SK-N-SH (cell line): ENCODE results near the gene PLA2G12B. TPM values are rescaled to one million over a fixed set of nuclear protein-coding genes. Genes with fewer than 3 reads are reported as not detected.

Experiments
- CTCF ChIA-PET: fragments of 300-600, 350-600 bp; formaldehyde crosslinking; extraction: SDS; loops from one replicate; lab custom pipeline; 2021; lab: Yijun Ruan, JAX
- POLR2A ChIA-PET: fragments of 350-600 bp; sonication (Branson Sonifier 250); formaldehyde crosslinking; extraction: SDS; loops from one replicate; lab custom pipeline; 2020; ENCODE audit warnings: antibody characterized with exemption, inconsistent platforms; lab: Yijun Ruan, JAX
- DNase-seq: peaks from one replicate; pipeline ENCODE4 v3.0.0; 2012
- H2AFZ ChIP-seq: fragments of 200-600 bp; sonication (generic); 2 replicates; pipeline ENCODE4 v1.8.1; 2016; ENCODE audit warnings: antibody characterized with exemption, mild to moderate bottlenecking, low read depth
- H3F3A ChIP-seq: fragments of 200-600 bp; sonication (generic); replicated peaks from 2 replicates; pipeline ENCODE3; 2016; ENCODE audit warnings: antibody characterized with exemption, mild to moderate bottlenecking; ENCODE audit not compliant: insufficient read depth
- H3K27ac ChIP-seq, 2 experiments: fragments of 200-500 bp in 1 of 2; fragments of 200-600 bp in 1 of 2; sonication (Bioruptor generic) in 1 of 2; sonication (generic), shearing (Covaris generic) in 1 of 2; 2 replicates each; pipeline versions ENCODE4 v1.5.1 to v1.6.1; 2014 to 2016; ENCODE audit warnings: low read depth in 2 of 2, inconsistent platforms in 1 of 2, low read length in 1 of 2, mild to moderate bottlenecking in 1 of 2, mixed read lengths in 1 of 2
- H3K27me3 ChIP-seq: fragments of 200-600 bp; sonication (generic), shearing (Covaris generic); 2 replicates; pipeline ENCODE4 v1.6.1; 2016; ENCODE audit warnings: mixed run types; ENCODE audit not compliant: insufficient read depth
- H3K36me3 ChIP-seq, 2 experiments: fragments of 200-500 bp in 1 of 2; fragments of 200-600 bp in 1 of 2; sonication (Bioruptor generic) in 1 of 2; sonication (generic) in 1 of 2; replicated peaks in 1 of 2; 2 replicates each; pipeline versions ENCODE3 to v1.5.1; 2014 to 2016; ENCODE audit warnings: low read length in 1 of 2, mild to moderate bottlenecking in 1 of 2; ENCODE audit not compliant: insufficient read depth in 2 of 2, control insufficient read depth in 1 of 2
- H3K4me1 ChIP-seq, 2 experiments: fragments of 200-500 bp in 1 of 2; fragments of 200-600 bp in 1 of 2; sonication (Bioruptor generic) in 1 of 2; sonication (generic), shearing (Covaris generic) in 1 of 2; 2 replicates each; pipeline versions ENCODE4 v1.5.1 to v1.6.1; 2014 to 2016; ENCODE audit warnings: low read depth in 1 of 2, low read length in 1 of 2, mixed run types in 1 of 2; ENCODE audit not compliant: insufficient read depth in 2 of 2, control insufficient read depth in 1 of 2
- H3K4me2 ChIP-seq: fragments of 200-600 bp; sonication (generic), shearing (Covaris generic); 2 replicates; pipeline ENCODE4 v1.6.1; 2017; ENCODE audit warnings: mixed run types
- H3K4me3 ChIP-seq, 2 experiments: fragments of 200-500 bp in 1 of 2; fragments of 200-600 bp in 1 of 2; sonication (Bioruptor generic) in 1 of 2; sonication (generic), shearing (Covaris generic) in 1 of 2; 2 replicates each; pipeline versions ENCODE4 v1.5.1 to v1.8.1; 2014 to 2016; ENCODE audit warnings: low read depth in 2 of 2, inconsistent platforms in 1 of 2, low read length in 1 of 2, mild to moderate bottlenecking in 1 of 2, mixed read lengths in 1 of 2, moderate library complexity in 1 of 2
- H3K79me2 ChIP-seq: fragments of 200-600 bp; sonication (generic); 2 replicates; pipeline ENCODE4 v1.8.1; 2017; ENCODE audit warnings: mild to moderate bottlenecking; ENCODE audit not compliant: insufficient read depth
- H3K9ac ChIP-seq: fragments of 200-600 bp; sonication (generic); 2 replicates; pipeline ENCODE4 v1.6.1; 2017; ENCODE audit warnings: mixed run types
- H3K9me2 ChIP-seq: fragments of 200-600 bp; sonication (generic); 2 replicates; pipeline ENCODE4 v1.6.1; 2017; ENCODE audit warnings: mixed run types
- H3K9me3 ChIP-seq: fragments of 200-600 bp; sonication (generic); 2 replicates; pipeline ENCODE4 v1.6.1; 2017; ENCODE audit warnings: mixed run types, mild to moderate bottlenecking, moderate library complexity
- H4K20me1 ChIP-seq: fragments of 200-600 bp; sonication (generic); 2 replicates; pipeline ENCODE4 v1.6.1; 2017; ENCODE audit warnings: mild to moderate bottlenecking, mixed run types; ENCODE audit not compliant: insufficient read depth
- CHD2 ChIP-seq: fragments of 150-350 bp; IDR thresholded peaks from 2 replicates; pipeline ENCODE4 v1.6.1; 2018; ENCODE audit warnings: low read length; ENCODE audit not compliant: partially characterized antibody
- ELF1 ChIP-seq: IDR thresholded peaks from 2 replicates; pipeline ENCODE4 v1.4.0; 2012
- EZH2phosphoT487 ChIP-seq: fragments of 200-600 bp; sonication (generic); IDR thresholded peaks from 2 replicates; pipeline ENCODE4 v1.6.1; 2017; ENCODE audit warnings: low read depth, mixed run types, mild to moderate bottlenecking, antibody characterized with exemption, moderate library complexity, borderline replicate concordance
- FOXJ3 ChIP-seq: sonication (generic); formaldehyde crosslinking; IDR thresholded peaks from 2 replicates; pipeline ENCODE4 v1.5.1; 2020; ENCODE audit warnings: mild to moderate bottlenecking, missing genetic modification reagents
- FOXM1 ChIP-seq: IDR thresholded peaks from 2 replicates; pipeline ENCODE4 v1.4.0; 2012; ENCODE audit warnings: low read depth, mild to moderate bottlenecking
- NFIC ChIP-seq: IDR thresholded peaks from 2 replicates; pipeline ENCODE4 v1.4.0; 2012; ENCODE audit warnings: borderline replicate concordance
- SIN3A ChIP-seq: IDR thresholded peaks from 2 replicates; pipeline ENCODE4 v1.6.1; 2012; ENCODE audit warnings: low read depth, mild to moderate bottlenecking, low read length, moderate library complexity, borderline replicate concordance
- TAF1 ChIP-seq: IDR thresholded peaks from 2 replicates; pipeline ENCODE4 v1.6.1; 2012; ENCODE audit warnings: low read depth, mild to moderate bottlenecking, low read length, moderate library complexity, borderline replicate concordance
- TEAD4 ChIP-seq: IDR thresholded peaks from 2 replicates; pipeline ENCODE4 v1.4.0; 2012; ENCODE audit warnings: mild to moderate bottlenecking, borderline replicate concordance; ENCODE audit not compliant: insufficient read depth
- WGBS: methylation state at CpG from one replicate; pipeline ENCODE4 v1.1.6; 2017; ENCODE audit warnings: low lambda C conversion rate; 5-methylcytosine and 5-hydroxymethylcytosine counted together
- polyA plus RNA-seq, 3 experiments: library from polyadenylated mRNA; depleted of rRNA; stranded (reverse); fragments of >200 nt; gene quantifications; 2 replicates each; pipeline ENCODE4 v1.2.3, GENCODE V29; 2012
- TF ChIP-seq, protein P1 (sequence below): fragments of 150-350 bp; IDR thresholded peaks from 2 replicates; pipeline ENCODE4 v1.6.1; 2016; ENCODE audit warnings: mild to moderate bottlenecking, low read depth, low read length
- TF ChIP-seq, protein P2 (sequence below): IDR thresholded peaks from 2 replicates; pipeline ENCODE4 v1.6.1; 2012; ENCODE audit warnings: mild to moderate bottlenecking, low read depth, low read length, moderate library complexity
- TF ChIP-seq, protein P3 (sequence below): IDR thresholded peaks from 2 replicates; pipeline ENCODE4; 2012
- TF ChIP-seq, protein P4 (sequence below): IDR thresholded peaks from 2 replicates; pipeline ENCODE4 v1.4.0; 2012; ENCODE audit warnings: low read depth, borderline replicate concordance

Gene PLA2G12B
- polyA plus RNA-seq, 1 of the 3 experiments (the other 2 are of a cell fraction) = not detected

DNA sequence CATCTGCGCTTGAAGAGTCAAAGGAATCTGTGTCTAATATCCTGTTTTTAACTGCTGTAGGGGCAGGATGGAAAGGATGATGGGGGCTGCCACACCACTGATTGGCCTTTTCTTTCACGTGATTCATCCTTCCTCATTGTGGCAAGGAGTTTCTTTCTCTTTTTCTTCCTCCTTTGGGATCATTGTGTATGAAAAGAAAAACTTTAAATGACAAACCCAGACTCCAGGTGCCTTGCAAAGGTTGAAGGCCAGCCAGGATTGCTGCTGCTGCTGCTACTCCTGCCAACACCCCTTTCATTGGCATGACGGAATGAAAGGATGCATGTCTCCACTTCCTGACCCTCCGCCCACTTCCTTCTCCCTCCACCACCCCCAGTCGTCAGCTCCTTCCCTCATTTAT is 67.6 kb downstream of the PLA2G12B start:
- H3K36me3 ChIP-seq = peaks cover 27 to 37% of the 10 kb centered on the region in 2 experiments
- H3K9ac ChIP-seq = no peak overlapping the region
- H3K79me2 ChIP-seq = no peaks in the 10 kb centered on the region
- WGBS = 86% methylated on average over 5 of the region's 5 CpGs
- POLR2A ChIA-PET = no interaction called here
- H3K4me1 ChIP-seq = no peaks in the 10 kb centered on the region; a peak in 1 of 4 replicates
- DNase-seq = no peak
- no peaks in the 10 kb centered on the region for H4K20me1 ChIP-seq
- H3K27ac ChIP-seq = no peak overlapping the region
- H3K9me2 ChIP-seq = no peaks in the 10 kb centered on the region
- CTCF ChIA-PET = no interaction called here
- H3K27me3 ChIP-seq = no peaks in the 10 kb centered on the region
- no peaks in the 10 kb centered on the region for H3K9me3 ChIP-seq
- no peak overlapping the region for H3K4me3 ChIP-seq
- H2AFZ ChIP-seq = no peak overlapping the region
- H3F3A ChIP-seq = peaks cover 8% of the 10 kb centered on the region
- TF ChIP-seq, protein P1, sequence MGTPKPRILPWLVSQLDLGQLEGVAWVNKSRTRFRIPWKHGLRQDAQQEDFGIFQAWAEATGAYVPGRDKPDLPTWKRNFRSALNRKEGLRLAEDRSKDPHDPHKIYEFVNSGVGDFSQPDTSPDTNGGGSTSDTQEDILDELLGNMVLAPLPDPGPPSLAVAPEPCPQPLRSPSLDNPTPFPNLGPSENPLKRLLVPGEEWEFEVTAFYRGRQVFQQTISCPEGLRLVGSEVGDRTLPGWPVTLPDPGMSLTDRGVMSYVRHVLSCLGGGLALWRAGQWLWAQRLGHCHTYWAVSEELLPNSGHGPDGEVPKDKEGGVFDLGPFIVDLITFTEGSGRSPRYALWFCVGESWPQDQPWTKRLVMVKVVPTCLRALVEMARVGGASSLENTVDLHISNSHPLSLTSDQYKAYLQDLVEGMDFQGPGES = no peak
- TF ChIP-seq NFIC (no peak), CHD2 (no peak), EZH2phosphoT487 (no peak), FOXJ3 (no peak)
- TF ChIP-seq, protein P2, sequence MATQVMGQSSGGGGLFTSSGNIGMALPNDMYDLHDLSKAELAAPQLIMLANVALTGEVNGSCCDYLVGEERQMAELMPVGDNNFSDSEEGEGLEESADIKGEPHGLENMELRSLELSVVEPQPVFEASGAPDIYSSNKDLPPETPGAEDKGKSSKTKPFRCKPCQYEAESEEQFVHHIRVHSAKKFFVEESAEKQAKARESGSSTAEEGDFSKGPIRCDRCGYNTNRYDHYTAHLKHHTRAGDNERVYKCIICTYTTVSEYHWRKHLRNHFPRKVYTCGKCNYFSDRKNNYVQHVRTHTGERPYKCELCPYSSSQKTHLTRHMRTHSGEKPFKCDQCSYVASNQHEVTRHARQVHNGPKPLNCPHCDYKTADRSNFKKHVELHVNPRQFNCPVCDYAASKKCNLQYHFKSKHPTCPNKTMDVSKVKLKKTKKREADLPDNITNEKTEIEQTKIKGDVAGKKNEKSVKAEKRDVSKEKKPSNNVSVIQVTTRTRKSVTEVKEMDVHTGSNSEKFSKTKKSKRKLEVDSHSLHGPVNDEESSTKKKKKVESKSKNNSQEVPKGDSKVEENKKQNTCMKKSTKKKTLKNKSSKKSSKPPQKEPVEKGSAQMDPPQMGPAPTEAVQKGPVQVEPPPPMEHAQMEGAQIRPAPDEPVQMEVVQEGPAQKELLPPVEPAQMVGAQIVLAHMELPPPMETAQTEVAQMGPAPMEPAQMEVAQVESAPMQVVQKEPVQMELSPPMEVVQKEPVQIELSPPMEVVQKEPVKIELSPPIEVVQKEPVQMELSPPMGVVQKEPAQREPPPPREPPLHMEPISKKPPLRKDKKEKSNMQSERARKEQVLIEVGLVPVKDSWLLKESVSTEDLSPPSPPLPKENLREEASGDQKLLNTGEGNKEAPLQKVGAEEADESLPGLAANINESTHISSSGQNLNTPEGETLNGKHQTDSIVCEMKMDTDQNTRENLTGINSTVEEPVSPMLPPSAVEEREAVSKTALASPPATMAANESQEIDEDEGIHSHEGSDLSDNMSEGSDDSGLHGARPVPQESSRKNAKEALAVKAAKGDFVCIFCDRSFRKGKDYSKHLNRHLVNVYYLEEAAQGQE = no peak
- no peak overlapping the region for H3K4me2 ChIP-seq

DNA sequence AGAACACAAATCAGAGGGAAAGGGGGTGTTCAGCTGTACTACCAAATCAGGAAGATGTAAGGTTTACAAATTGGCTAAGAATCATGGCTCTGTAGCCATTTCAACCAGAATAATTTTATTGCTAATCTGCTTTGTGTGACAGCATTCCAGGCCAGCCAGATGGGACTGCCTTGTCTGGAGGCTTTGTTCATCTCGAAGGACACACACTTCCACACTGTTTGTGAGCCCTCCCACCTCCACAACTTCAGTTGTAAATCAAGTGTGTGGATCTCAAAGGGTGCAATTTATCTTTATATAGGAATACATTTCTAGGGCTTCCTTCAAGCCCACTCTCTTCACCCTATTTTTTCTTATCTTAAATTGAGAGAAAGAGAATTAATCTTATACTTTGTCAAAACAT is 68.0 kb downstream of the PLA2G12B start:
- Histone ChIP-seq H3K27me3 (no peaks in the 10 kb centered on the region), H3K79me2 (no peaks in the 10 kb centered on the region), H3K4me3 (no peak overlapping the region), H3K36me3 (peaks cover 27 to 37% of the 10 kb centered on the region in 2 experiments), H3K9me2 (no peaks in the 10 kb centered on the region), H3K4me2 (no peak overlapping the region), H3K9me3 (no peaks in the 10 kb centered on the region), H3F3A (peaks cover 8% of the 10 kb centered on the region), H3K27ac (no peak overlapping the region), H2AFZ (no peak overlapping the region), H4K20me1 (no peaks in the 10 kb centered on the region), H3K9ac (no peak overlapping the region), H3K4me1 (no peaks in the 10 kb centered on the region; a peak in 1 of 4 replicates)
- DNase-seq = no peak
- WGBS = 60% methylated on average over 1 of the region's 1 CpG
- CTCF ChIA-PET = no interaction called here
- POLR2A ChIA-PET = no interaction called here
- TF ChIP-seq, protein P3, sequence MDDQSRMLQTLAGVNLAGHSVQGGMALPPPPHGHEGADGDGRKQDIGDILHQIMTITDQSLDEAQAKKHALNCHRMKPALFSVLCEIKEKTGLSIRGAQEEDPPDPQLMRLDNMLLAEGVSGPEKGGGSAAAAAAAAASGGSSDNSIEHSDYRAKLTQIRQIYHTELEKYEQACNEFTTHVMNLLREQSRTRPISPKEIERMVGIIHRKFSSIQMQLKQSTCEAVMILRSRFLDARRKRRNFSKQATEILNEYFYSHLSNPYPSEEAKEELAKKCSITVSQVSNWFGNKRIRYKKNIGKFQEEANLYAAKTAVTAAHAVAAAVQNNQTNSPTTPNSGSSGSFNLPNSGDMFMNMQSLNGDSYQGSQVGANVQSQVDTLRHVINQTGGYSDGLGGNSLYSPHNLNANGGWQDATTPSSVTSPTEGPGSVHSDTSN = no peak
- TF ChIP-seq TEAD4 (no peak), SIN3A (no peak), TAF1 (no peak), FOXM1 (no peak), CHD2 (no peak), ELF1 (no peak), NFIC (no peak)
- TF ChIP-seq, protein P2 = no peak
- TF ChIP-seq, protein P4, sequence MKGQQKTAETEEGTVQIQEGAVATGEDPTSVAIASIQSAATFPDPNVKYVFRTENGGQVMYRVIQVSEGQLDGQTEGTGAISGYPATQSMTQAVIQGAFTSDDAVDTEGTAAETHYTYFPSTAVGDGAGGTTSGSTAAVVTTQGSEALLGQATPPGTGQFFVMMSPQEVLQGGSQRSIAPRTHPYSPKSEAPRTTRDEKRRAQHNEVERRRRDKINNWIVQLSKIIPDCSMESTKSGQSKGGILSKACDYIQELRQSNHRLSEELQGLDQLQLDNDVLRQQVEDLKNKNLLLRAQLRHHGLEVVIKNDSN = no peak
